ENCODE measurements around the gene SLC16A12. TPM values are rescaled to one million over a fixed set of nuclear protein-coding genes. Genes with fewer than 3 reads are reported as not detected.
"Not testable (repeated sequence)": the region's sequence is repeated elsewhere in the genome, so short reads cannot be mapped to it uniquely, and the experiment has no call there.

Gene SLC16A12
- total and polyA plus RNA-seq, 2 experiments from 2014 or later: 5.7 to 5.9 TPM

DNA sequence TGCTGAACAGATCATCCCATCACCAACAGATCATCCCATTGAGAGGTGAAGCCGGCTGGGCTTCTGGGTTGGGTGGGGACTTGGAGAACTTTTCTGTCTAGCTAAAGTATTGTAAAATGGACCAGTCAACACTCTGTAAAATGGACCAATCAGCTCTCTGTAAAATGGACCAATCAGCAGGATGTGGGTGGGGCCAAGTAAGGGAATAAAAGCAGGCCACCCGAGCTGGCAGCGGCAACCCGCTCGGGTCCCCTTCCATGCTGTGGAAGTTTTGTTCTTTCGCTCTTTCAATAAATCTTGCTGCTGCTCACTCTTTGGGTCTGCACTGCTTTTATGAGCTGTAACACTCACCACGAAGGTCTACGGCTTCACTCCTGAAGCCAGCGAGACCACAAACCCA is 129.2 kb downstream of the SLC16A12 start:
- H2AFZ ChIP-seq; H3K27ac ChIP-seq; H3K27me3 ChIP-seq; H4K20me1 ChIP-seq (ENCODE audit: insufficient read depth, poor library complexity, severe bottlenecking); H3K79me2 ChIP-seq; H3K4me3 ChIP-seq; H3K9me2 ChIP-seq (replicated peaks; ENCODE audit: insufficient read depth); H3K36me3 ChIP-seq (replicated peaks; ENCODE audit: insufficient read depth, low read depth); DNase-seq (ENCODE audit: low spot score); H3K9me3 ChIP-seq (ENCODE audit: low read depth); H3K4me2 ChIP-seq; H3K4me1 ChIP-seq (ENCODE audit: insufficient read depth): not testable (repeated sequence)
- WGBS (ENCODE audit: low lambda C conversion rate, missing lambda C conversion rate): 98% methylated on average over 9 of the region's 9 CpGs

DNA sequence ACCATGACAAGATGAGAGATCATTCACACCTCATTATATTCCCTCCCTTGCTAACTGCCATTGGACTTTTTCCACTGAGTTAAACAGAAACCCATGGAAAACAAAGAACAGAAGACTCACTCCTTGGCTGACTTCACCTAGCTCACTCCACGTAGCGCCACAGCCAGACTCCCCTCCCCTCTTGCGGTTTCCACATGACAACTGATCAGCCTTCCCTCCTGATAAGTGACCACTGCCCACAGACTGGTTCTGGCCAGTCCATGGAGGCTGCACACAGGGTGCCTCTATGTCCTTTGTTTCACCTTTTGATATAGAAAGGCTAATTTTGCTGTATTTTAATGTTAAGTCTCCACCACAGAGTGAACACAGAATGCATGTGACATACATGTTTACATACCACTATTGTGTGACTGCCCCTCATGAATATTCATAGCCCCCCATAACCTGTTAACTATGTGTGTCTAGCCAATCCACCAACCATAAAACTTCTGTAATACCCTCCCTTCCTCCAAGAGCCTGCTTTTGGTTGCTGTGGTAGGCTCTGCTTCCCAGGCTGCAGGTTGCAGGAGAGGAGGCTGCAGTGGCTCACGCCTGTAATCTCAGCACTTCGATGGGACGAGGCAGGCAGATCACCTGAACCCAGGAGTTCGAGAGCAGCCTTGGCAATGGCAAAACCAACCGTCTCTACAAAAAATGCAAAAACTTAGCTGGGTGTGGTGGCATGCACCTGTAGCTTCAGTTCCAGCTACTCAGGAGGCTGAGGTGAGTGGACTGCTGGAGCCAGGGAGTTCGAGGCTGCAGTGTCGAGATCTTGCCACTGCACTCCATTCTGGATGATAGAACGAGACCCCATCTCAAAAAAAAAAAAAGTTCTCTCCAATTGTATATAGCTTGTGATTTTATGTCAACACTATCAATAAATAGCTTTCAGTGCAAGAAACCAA is 131.0 kb downstream of the SLC16A12 start:
- Histone ChIP-seq H3K36me3 (replicated peaks; ENCODE audit: insufficient read depth, low read depth) (no peaks in the 10 kb centered on the region), H4K20me1 (ENCODE audit: insufficient read depth, poor library complexity, severe bottlenecking) (no peaks in the 10 kb centered on the region), H3K4me3 (no peak overlapping the region), H3K27ac (no peak overlapping the region), H3K79me2 (no peaks in the 10 kb centered on the region), H2AFZ (no peak overlapping the region), H3K9me2 (replicated peaks; ENCODE audit: insufficient read depth) (no peaks in the 10 kb centered on the region), H3K4me1 (ENCODE audit: insufficient read depth) (no peaks in the 10 kb centered on the region), H3K27me3 (no peaks in the 10 kb centered on the region), H3K9me3 (ENCODE audit: low read depth) (no peaks in the 10 kb centered on the region), H3K4me2 (no peak overlapping the region)
- 90% methylated on average over 11 of the region's 11 CpGs for WGBS (ENCODE audit: low lambda C conversion rate, missing lambda C conversion rate)
- DNase-seq (ENCODE audit: low spot score): no peak
- TF ChIP-seq, protein P1, sequence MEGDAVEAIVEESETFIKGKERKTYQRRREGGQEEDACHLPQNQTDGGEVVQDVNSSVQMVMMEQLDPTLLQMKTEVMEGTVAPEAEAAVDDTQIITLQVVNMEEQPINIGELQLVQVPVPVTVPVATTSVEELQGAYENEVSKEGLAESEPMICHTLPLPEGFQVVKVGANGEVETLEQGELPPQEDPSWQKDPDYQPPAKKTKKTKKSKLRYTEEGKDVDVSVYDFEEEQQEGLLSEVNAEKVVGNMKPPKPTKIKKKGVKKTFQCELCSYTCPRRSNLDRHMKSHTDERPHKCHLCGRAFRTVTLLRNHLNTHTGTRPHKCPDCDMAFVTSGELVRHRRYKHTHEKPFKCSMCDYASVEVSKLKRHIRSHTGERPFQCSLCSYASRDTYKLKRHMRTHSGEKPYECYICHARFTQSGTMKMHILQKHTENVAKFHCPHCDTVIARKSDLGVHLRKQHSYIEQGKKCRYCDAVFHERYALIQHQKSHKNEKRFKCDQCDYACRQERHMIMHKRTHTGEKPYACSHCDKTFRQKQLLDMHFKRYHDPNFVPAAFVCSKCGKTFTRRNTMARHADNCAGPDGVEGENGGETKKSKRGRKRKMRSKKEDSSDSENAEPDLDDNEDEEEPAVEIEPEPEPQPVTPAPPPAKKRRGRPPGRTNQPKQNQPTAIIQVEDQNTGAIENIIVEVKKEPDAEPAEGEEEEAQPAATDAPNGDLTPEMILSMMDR (IDR thresholded peaks at IDR 0.05; ENCODE audit: poor library complexity): no peak

- no peak overlapping the region for H2AFZ ChIP-seq
Observed at GRCh38 chr10:89403043-89403442, 132.4 kb downstream of the SLC16A12 start.

GRCh38 chr10:89399956-89400355 is 135.4 kb downstream of the SLC16A12 start:
- H3K9me3 ChIP-seq (ENCODE audit: low read depth): no peaks in the 10 kb centered on the region
- WGBS (ENCODE audit: low lambda C conversion rate, missing lambda C conversion rate): 96% methylated on average over 1 of the region's 1 CpG
- no peaks in the 10 kb centered on the region for H3K79me2 ChIP-seq
- H3K4me2 ChIP-seq: no peak overlapping the region
- no peak overlapping the region for H3K4me3 ChIP-seq
- H3K27ac ChIP-seq: no peak overlapping the region
- DNase-seq (ENCODE audit: low spot score): no peak
- TF ChIP-seq, protein P1 (IDR thresholded peaks at IDR 0.05; ENCODE audit: poor library complexity): no peak
- TF ChIP-seq EZH2 (IDR thresholded peaks at IDR 0.05; ENCODE audit: borderline replicate concordance): no peak
- TF ChIP-seq EZH2phosphoT487 (IDR thresholded peaks at IDR 0.05; ENCODE audit: low read depth, severe bottlenecking, unreplicated experiment): no peak
- H3K4me1 ChIP-seq (ENCODE audit: insufficient read depth): no peaks in the 10 kb centered on the region
- no peaks in the 10 kb centered on the region for H3K9me2 ChIP-seq (replicated peaks; ENCODE audit: insufficient read depth)
- H3K27me3 ChIP-seq: no peaks in the 10 kb centered on the region
- no peak overlapping the region for H2AFZ ChIP-seq
- H4K20me1 ChIP-seq (ENCODE audit: insufficient read depth, poor library complexity, severe bottlenecking): no peaks in the 10 kb centered on the region
- no peaks in the 10 kb centered on the region for H3K36me3 ChIP-seq (replicated peaks; ENCODE audit: insufficient read depth, low read depth)

More at GRCh38 chr10:89403043-89403442, 132.4 kb downstream of the SLC16A12 start:
- TF ChIP-seq, protein P1 (IDR thresholded peaks at IDR 0.05; ENCODE audit: poor library complexity): no peak
- TF ChIP-seq EZH2 (IDR thresholded peaks at IDR 0.05; ENCODE audit: borderline replicate concordance) (no peak), EZH2phosphoT487 (IDR thresholded peaks at IDR 0.05; ENCODE audit: low read depth, severe bottlenecking, unreplicated experiment) (no peak)
- Histone ChIP-seq H3K4me3 (no peak overlapping the region), H3K4me2 (no peak overlapping the region), H3K79me2 (no peaks in the 10 kb centered on the region), H4K20me1 (ENCODE audit: insufficient read depth, poor library complexity, severe bottlenecking) (no peaks in the 10 kb centered on the region), H3K27me3 (no peaks in the 10 kb centered on the region), H3K9me3 (ENCODE audit: low read depth) (no peaks in the 10 kb centered on the region), H3K4me1 (ENCODE audit: insufficient read depth) (no peaks in the 10 kb centered on the region), H3K9me2 (replicated peaks; ENCODE audit: insufficient read depth) (no peaks in the 10 kb centered on the region), H3K36me3 (replicated peaks; ENCODE audit: insufficient read depth, low read depth) (no peaks in the 10 kb centered on the region), H3K27ac (no peak overlapping the region)
- WGBS (ENCODE audit: low lambda C conversion rate, missing lambda C conversion rate): 91% methylated on average over 2 of the region's 2 CpGs
- DNase-seq (ENCODE audit: low spot score): no peak

All from hepatocyte (in vitro differentiated cells).